Vagina (tissue), 2 donors: Measurements from ENCODE around the gene WDR70.

Source experiments
- CTCF ChIP-seq, 3 experiments: fragments of 450-650 bp in 2 of 3; fragments of 200-600 bp in 1 of 3; sonication (generic) in 1 of 3; IDR thresholded peaks; one replicate each; pipeline ENCODE4 v1.5.1; 2017 to 2019; ENCODE audit warnings: antibody characterized with exemption in 3 of 3, mild to moderate bottlenecking in 2 of 3, moderate library complexity in 2 of 3
- POLR2A ChIP-seq, 2 donors: fragments of 450-650 bp; IDR thresholded peaks; one replicate each; pipeline ENCODE4 v1.6.1; 2017; ENCODE audit warnings: antibody characterized with exemption in 2 of 2, mild to moderate bottlenecking in 2 of 2, moderate library complexity in 2 of 2

- TF ChIP-seq CTCF (IDR thresholded peaks at IDR 0.05) = no peak
- no peak for TF ChIP-seq POLR2A (IDR thresholded peaks at IDR 0.05)
These were observed 398.5 kb downstream of the WDR70 start for GRCh38 chr5:37777432-37778130.
